Fibroblast of mammary gland (primary cell): ENCODE measurements around the gene ADCY7.
"Not testable (repeated sequence)": the region's sequence is repeated elsewhere in the genome, so short reads cannot be mapped to it uniquely, and the experiment has no call there.

Experiments used
- DNase-seq: peaks from one replicate; pipeline ENCODE4 v3.0.0-alpha.2; 2010; ENCODE audit warnings: low read depth
- H3K4me3 ChIP-seq: 2 replicates; pipeline ENCODE4 v1.5.1; 2011; ENCODE audit warnings: low read depth, mild to moderate bottlenecking, low read length, moderate library complexity; ENCODE audit not compliant: control insufficient read depth
- TF ChIP-seq, protein P1 (sequence below): conservative IDR thresholded peaks from 2 replicates; pipeline ENCODE4 v1.5.1; 2011; ENCODE audit warnings: low read depth, low read length, inconsistent platforms; ENCODE audit not compliant: control insufficient read depth, insufficient read depth

The ADCY7 gene

DNA sequence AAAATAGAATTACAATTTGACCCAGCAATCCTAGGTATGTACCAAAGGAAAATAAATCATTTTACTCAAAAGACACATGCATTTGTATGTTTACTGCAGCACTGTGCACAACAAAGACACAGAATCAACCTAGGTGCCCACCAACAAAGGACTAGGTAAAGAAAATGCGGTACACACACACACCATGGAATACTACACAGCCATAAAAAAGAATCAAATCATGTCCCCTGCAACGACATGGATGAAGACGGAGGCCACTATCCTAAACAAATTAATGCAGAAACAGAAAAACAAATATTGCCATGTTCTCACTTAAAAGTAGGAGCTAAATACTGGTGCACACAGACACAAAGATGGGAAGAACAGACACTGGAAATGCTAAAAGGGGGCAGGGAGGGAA, 66.2 kb downstream of the ADCY7 start:
- TF ChIP-seq, protein P1, sequence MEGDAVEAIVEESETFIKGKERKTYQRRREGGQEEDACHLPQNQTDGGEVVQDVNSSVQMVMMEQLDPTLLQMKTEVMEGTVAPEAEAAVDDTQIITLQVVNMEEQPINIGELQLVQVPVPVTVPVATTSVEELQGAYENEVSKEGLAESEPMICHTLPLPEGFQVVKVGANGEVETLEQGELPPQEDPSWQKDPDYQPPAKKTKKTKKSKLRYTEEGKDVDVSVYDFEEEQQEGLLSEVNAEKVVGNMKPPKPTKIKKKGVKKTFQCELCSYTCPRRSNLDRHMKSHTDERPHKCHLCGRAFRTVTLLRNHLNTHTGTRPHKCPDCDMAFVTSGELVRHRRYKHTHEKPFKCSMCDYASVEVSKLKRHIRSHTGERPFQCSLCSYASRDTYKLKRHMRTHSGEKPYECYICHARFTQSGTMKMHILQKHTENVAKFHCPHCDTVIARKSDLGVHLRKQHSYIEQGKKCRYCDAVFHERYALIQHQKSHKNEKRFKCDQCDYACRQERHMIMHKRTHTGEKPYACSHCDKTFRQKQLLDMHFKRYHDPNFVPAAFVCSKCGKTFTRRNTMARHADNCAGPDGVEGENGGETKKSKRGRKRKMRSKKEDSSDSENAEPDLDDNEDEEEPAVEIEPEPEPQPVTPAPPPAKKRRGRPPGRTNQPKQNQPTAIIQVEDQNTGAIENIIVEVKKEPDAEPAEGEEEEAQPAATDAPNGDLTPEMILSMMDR = no peak
- no peak overlapping the region for H3K4me3 ChIP-seq
- no peak for DNase-seq

DNA sequence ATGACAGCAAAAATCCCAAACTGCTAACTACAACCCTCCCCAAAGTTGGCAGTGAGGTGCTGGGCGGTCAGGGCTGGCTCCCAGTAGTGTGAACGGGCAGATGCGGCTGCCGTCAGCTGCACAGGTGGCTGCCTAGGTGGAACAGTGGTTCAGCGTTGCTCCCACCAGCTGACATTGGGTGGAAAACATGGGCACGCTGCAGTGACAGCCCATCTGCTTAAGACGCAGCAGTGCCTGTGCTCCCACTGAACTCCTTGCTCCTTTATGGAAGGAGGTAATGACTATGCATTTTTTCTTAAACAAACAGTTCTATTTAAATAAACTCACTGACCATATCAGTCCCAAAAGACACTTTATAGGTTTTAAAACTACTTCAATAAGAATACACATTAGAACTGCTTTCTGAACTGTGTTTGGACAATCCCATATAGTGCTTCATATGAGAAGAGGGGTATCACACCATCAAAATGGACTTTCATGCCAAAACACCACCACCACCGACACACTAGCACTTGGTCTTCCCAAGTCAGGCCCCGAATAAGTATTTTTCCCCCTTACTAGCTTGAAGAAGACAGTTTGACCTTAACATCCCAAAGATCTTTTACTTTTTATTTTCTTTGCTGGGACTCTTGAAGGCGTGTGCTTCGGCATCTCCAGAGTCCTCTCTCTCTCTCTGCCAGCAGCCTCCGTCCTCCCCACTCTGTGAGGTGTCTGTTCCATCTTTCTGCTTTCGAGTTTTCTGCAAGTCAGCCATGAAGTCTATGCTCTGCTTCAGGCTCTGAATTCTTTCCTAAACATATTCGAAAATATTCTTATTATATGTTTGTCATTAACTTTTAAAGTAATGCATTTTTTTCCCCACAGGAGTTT, 68.0 kb downstream of the ADCY7 start:
- TF ChIP-seq, protein P1 = no peak
- H3K4me3 ChIP-seq = no peak overlapping the region
- DNase-seq = no peak

DNA sequence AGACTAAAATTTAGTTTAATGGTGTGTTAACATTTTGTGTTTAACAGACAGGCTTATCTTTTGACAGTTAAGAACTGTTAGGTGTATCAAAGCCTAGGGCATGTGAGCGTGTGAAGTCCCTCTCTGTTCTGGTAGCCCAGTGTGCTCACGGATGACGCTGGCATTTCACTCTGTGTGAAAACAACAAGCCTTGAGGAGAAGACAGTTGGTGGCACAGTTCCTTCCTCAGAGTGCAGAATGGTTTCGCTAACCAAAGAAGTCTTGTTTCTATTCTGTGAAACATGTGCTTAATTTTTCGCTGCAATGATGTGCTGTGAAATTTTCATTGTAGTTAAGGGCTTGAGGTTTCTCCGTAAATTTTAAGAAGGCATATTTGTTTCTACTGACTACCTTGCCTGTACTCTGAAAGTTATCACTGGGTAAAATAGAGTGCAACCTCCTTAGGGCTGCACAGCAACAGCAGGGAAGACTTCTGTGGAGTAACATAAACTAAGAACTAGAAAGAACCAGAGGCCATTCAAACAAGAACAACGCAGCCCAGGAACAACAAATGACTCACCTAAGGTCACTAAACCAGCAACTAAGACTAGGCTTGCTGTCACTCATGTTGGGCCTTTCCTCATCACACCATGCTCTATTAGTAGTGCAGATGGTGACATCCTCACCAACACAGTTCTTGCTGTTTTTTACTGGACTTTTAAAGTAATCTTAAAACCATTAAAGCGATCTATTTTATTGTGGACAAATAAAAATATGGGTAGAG, 69.0 kb downstream of the ADCY7 start:
- H3K4me3 ChIP-seq = no peak overlapping the region
- TF ChIP-seq, protein P1 = no peak
- DNase-seq = peak; percentile 24

DNA sequence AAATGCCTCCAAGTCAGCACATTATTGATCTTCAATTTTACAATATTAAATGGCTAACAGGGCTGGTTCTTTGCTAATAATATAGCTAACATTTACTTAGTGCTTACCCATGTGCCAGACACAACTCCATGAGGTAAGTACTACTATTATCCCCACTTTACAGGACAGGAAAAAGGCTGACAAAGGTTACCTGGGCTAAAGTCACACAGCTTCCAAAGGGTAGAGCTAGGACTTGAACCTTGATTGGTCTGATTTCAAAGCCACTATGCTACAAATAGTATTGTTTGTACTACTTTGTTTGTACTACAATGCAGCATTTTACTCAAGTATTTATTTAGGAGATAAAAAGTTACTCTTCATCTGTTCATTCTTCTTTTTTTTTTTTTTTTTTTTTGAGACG, 70.5 kb downstream of the ADCY7 start:
- TF ChIP-seq, protein P1 = no peak
- H3K4me3 ChIP-seq = no peak overlapping the region
- DNase-seq = no peak

DNA sequence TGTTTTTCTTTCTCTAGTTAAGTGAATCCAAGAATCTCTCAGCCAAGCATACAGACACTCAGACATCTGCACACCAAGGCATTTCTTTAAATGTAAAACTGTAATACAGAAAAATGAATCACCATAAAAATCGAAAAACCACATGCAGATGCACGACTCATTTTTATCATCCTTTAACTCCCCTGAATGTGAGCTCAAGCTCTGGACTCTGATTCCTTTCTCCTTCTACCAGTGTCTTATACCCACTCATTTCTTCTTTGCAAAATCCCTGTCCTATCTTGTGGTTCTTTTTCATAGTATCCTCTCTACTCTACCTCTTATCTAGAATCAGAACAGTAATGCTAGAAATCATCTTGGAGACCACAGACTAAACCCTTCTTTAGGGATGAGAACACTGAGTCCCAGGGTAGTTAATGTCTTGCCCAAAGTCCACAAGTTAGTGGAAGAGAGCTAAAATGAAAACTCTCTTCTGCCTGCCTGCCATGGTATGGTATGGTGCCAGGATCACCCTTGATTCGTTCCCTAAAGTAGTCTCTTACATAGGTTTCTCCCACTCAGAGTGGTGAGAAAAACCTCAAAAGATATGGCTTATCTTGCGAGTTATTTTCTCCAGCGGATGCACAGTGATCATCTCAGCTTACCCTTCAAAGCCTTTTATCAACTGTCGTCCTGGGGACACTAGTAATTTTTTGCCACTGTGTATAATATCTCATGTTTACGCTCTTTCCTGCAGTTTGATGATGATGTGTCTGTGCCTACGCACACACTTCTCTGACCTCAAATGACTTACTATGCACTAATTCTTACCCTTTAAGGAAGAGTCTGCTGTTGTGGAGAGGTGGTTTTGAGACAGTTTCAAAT, 72.2 kb downstream of the ADCY7 start:
- H3K4me3 ChIP-seq = no peak overlapping the region
- DNase-seq = peak; percentile 25
- TF ChIP-seq, protein P1 = no peak

DNA sequence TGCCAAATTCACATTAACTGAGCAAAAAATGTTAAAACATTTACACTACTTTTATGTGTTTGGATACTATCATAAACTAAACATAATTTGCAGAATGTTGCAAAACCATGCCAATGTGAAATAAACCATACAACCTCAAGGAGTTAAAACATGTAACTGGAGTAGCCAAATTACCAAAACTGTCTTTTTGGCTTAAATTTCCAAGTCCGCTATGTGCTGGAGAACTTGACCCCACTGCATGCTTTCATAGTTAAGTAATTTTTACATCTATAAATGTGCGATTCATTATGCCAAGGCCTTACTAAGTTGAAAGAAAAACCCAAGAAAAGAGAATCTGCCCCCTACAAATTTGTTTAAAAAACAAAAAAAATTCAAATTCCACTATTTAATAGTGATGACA, 74.2 kb downstream of the ADCY7 start:
- peak; percentile 48 for DNase-seq
- TF ChIP-seq, protein P1 = no peak
- no peak overlapping the region for H3K4me3 ChIP-seq

DNA sequence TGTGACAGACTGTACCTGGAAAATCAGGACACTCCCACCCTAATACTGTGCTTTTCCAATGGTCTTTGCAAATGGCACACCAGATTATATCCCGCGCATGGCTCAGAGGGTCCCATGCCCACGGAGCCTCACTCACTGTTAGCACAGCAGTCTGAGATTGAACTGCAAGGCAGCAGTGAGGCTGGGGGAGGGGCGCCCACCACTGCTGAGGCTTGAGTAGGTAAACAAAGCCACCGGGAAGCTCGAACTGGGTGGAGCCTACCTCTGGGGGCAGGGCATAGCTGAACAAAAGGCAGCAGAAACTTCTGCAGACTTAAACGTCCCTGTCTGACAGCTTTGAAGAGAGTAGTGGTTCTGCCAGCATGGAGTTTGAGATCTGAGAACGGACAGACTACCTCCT, 77.2 kb downstream of the ADCY7 start:
- H3K4me3 ChIP-seq, DNase-seq: not testable (repeated sequence)

DNA sequence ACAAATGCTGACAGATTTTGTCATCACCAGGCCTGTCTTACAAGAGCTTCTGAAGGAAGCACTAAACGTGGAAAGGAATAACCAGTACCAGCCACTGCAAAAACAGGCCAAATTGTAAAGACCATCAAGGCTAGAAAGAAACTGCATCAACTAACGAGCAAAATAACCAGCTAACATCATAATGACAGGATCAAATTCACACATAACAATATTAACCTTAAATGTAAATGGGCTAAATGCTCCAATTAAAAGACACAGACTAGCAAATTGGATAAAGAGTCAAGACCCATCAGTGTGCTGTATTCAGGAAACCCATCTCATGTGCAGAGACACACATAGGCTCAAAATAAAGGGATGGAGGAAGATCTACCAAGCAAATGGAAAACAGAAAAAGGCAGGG, 78.9 kb downstream of the ADCY7 start:
- H3K4me3 ChIP-seq, DNase-seq: not testable (repeated sequence)
